SU-DHL-6 (cell line): Measurements from ENCODE around the gene NSMF.

Experiments
- EZH2phosphoT487 ChIP-seq: fragments of 200-600 bp; sonication (generic), shearing (Covaris generic); conservative IDR thresholded peaks from 2 replicates; pipeline ENCODE4 v1.6.1; 2018; ENCODE audit warnings: mild to moderate bottlenecking, antibody characterized with exemption, low read length, moderate library complexity, mixed read lengths
- TF ChIP-seq, protein P1 (sequence below): fragments of 200-600 bp; sonication (generic); IDR thresholded peaks from one replicate; pipeline ENCODE4 v1.5.1; 2017; ENCODE audit warnings: antibody characterized with exemption, mild to moderate bottlenecking, low read length, moderate library complexity; ENCODE audit not compliant: insufficient read depth, poor library complexity, severe bottlenecking

GRCh38 chr9:137499416-137499815 lies 40.3 kb upstream of the NSMF start:
- TF ChIP-seq, protein P1, sequence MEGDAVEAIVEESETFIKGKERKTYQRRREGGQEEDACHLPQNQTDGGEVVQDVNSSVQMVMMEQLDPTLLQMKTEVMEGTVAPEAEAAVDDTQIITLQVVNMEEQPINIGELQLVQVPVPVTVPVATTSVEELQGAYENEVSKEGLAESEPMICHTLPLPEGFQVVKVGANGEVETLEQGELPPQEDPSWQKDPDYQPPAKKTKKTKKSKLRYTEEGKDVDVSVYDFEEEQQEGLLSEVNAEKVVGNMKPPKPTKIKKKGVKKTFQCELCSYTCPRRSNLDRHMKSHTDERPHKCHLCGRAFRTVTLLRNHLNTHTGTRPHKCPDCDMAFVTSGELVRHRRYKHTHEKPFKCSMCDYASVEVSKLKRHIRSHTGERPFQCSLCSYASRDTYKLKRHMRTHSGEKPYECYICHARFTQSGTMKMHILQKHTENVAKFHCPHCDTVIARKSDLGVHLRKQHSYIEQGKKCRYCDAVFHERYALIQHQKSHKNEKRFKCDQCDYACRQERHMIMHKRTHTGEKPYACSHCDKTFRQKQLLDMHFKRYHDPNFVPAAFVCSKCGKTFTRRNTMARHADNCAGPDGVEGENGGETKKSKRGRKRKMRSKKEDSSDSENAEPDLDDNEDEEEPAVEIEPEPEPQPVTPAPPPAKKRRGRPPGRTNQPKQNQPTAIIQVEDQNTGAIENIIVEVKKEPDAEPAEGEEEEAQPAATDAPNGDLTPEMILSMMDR = no peak
- TF ChIP-seq EZH2phosphoT487 = no peak
